ENCODE measurements around the gene NUMB.

NUMB gene

GRCh38 chr14:73238424-73238852, 219.9 kb downstream of the NUMB start:
- peak; percentile 86 for DNase-seq (ENCODE audit: low read depth)
- TF ChIP-seq CTCF (IDR thresholded peaks at IDR 0.05; ENCODE audit: low read depth, low read length, missing control alignments): no peak
- peak overlapping the region; percentile 49 for H3K4me3 ChIP-seq (ENCODE audit: low read depth, low read length)
- in situ Hi-C loops (cut with HindIII; ENCODE audit: low sequenced_read_pairs): no loop called here

GRCh38 chr14:73237786-73238423, 220.4 kb downstream of the NUMB start:
- TF ChIP-seq CTCF (IDR thresholded peaks at IDR 0.05; ENCODE audit: low read depth, low read length, missing control alignments): no peak
- in situ Hi-C loops (cut with HindIII; ENCODE audit: low sequenced_read_pairs): no loop called here
- DNase-seq (ENCODE audit: low read depth): no peak
- peak overlapping the region; percentile 49 for H3K4me3 ChIP-seq (ENCODE audit: low read depth, low read length)

GRCh38 chr14:73237219-73237785, 221.0 kb downstream of the NUMB start, which contains the start of gene PAPLN:
PAPLN (plus strand) TSS chr14:73237506; CDS start chr14:73239779, 2,273 bp downstream.
- in situ Hi-C loops (cut with HindIII; ENCODE audit: low sequenced_read_pairs): no loop called here
- DNase-seq (ENCODE audit: low read depth): no peak
- H3K4me3 ChIP-seq (ENCODE audit: low read depth, low read length): peak within 1 kb of the TSS; percentile 49
- TF ChIP-seq CTCF (IDR thresholded peaks at IDR 0.05; ENCODE audit: low read depth, low read length, missing control alignments): no peak

GRCh38 chr14:73236752-73237218, 221.6 kb downstream of the NUMB start:
- no peak overlapping the region for H3K4me3 ChIP-seq (ENCODE audit: low read depth, low read length)
- in situ Hi-C loops (cut with HindIII; ENCODE audit: low sequenced_read_pairs): no loop called here
- TF ChIP-seq CTCF (IDR thresholded peaks at IDR 0.05; ENCODE audit: low read depth, low read length, missing control alignments): no peak
- DNase-seq (ENCODE audit: low read depth): no peak

- in situ Hi-C loops (cut with HindIII; ENCODE audit: low sequenced_read_pairs): no loop called here
- no peak for DNase-seq (ENCODE audit: low read depth)
- no peak for TF ChIP-seq CTCF (IDR thresholded peaks at IDR 0.05; ENCODE audit: low read depth, low read length, missing control alignments)
- no peak overlapping the region for H3K4me3 ChIP-seq (ENCODE audit: low read depth, low read length)
Measured at GRCh38 chr14:73236157-73236556, 222.2 kb downstream of the NUMB start.

- no peak overlapping the region for H3K4me3 ChIP-seq (ENCODE audit: low read depth, low read length)
- in situ Hi-C loops (cut with HindIII; ENCODE audit: low sequenced_read_pairs): no loop called here
- TF ChIP-seq CTCF (IDR thresholded peaks at IDR 0.05; ENCODE audit: low read depth, low read length, missing control alignments): no peak
- DNase-seq (ENCODE audit: low read depth): no peak
Measured at GRCh38 chr14:73235531-73236155, 222.7 kb downstream of the NUMB start.

All from astrocyte of the cerebellum (primary cell).